AG04449 (cell line): Measurements from ENCODE around the gene NEU2.

ENCODE experiments used
- CTCF ChIA-PET: fragments of 350-600 bp; formaldehyde crosslinking; extraction: SDS; loops from one replicate; lab custom pipeline; 2021; ENCODE audit warnings: antibody characterized with exemption; lab: Yijun Ruan, JAX
- POLR2A ChIA-PET: fragments of 400-600, 350-600 bp; formaldehyde crosslinking; extraction: SDS; loops from one replicate; lab custom pipeline; 2020; ENCODE audit warnings: antibody characterized with exemption, inconsistent platforms; lab: Yijun Ruan, JAX
- DNase-seq: peaks from one replicate; pipeline ENCODE4 v3.0.0-alpha.2; 2010; ENCODE audit warnings: low read depth, low spot score
- H3K4me3 ChIP-seq: 2 replicates; pipeline ENCODE4 v1.5.1; 2011; ENCODE audit warnings: low read depth, mild to moderate bottlenecking, control low read depth, low read length
- CTCF ChIP-seq: IDR thresholded peaks from one replicate; pipeline ENCODE4 v1.5.1; 2011; ENCODE audit warnings: mild to moderate bottlenecking, moderate library complexity, low read length, control low read depth, inconsistent platforms; ENCODE audit not compliant: insufficient read depth; ENCODE audit errors: missing control alignments

The NEU2 gene

GRCh38 chr2:233007270-233007669 is 25.2 kb upstream of the NEU2 start:
- CTCF ChIA-PET = interaction anchor here (0.8 to 2.9 kb wide), 5 partner anchors 10 to 165 kb away, joined by 3 to 11 read pairs (median 3); no protein-coding TSS in a partner anchor
- POLR2A ChIA-PET = no interaction called here
- no peak for TF ChIP-seq CTCF
- no peak overlapping the region for H3K4me3 ChIP-seq
- DNase-seq = no peak

GRCh38 chr2:233007739-233008138 is 24.7 kb upstream of the NEU2 start:
- no peak for TF ChIP-seq CTCF
- no peak overlapping the region for H3K4me3 ChIP-seq
- ChIA-PET CTCF (interaction anchor here (0.8 to 2.9 kb wide), 5 partner anchors 9 to 165 kb away, joined by 3 to 11 read pairs (median 3); no protein-coding TSS in a partner anchor), POLR2A (no interaction called here)
- DNase-seq = peak; percentile 23

- CTCF ChIA-PET = interaction anchor here (0.6 kb wide), 1 partner anchor 21 kb away, joined by 3 read pairs; no protein-coding TSS in a partner anchor
- no peak overlapping the region for H3K4me3 ChIP-seq
- no peak for DNase-seq
- POLR2A ChIA-PET = no interaction called here
- no peak for TF ChIP-seq CTCF
Measured at GRCh38 chr2:233009661-233010060, 22.8 kb upstream of the NEU2 start.

GRCh38 chr2:233010569-233011267 is 21.8 kb upstream of the NEU2 start:
- POLR2A ChIA-PET = no interaction called here
- no peak for DNase-seq

GRCh38 chr2:233011268-233011650 is 21.2 kb upstream of the NEU2 start:
- ChIA-PET POLR2A (no interaction called here), CTCF (no interaction called here)
- no peak overlapping the region for H3K4me3 ChIP-seq
- no peak for TF ChIP-seq CTCF
- DNase-seq = no peak

More at GRCh38 chr2:233010569-233011267, 21.8 kb upstream of the NEU2 start:
- CTCF ChIA-PET = no interaction called here
- TF ChIP-seq CTCF = no peak
- no peak overlapping the region for H3K4me3 ChIP-seq

GRCh38 chr2:233011702-233012131 is 20.8 kb upstream of the NEU2 start:
- ChIA-PET CTCF (no interaction called here), POLR2A (no interaction called here)
- no peak overlapping the region for H3K4me3 ChIP-seq
- DNase-seq = no peak
- no peak for TF ChIP-seq CTCF
